HG03469 (cell line): Measurements from ENCODE around the gene BTBD16.

ENCODE experiments used
- ATAC-seq: cut with Tn5 transposase; IDR thresholded peaks from one replicate; pipeline ENCODE4 v1.9.1; 2021; ENCODE audit warnings: mild to moderate bottlenecking, moderate library complexity, moderate number of reproducible peaks; ENCODE audit not compliant: unreplicated experiment

BTBD16 gene

DNA sequence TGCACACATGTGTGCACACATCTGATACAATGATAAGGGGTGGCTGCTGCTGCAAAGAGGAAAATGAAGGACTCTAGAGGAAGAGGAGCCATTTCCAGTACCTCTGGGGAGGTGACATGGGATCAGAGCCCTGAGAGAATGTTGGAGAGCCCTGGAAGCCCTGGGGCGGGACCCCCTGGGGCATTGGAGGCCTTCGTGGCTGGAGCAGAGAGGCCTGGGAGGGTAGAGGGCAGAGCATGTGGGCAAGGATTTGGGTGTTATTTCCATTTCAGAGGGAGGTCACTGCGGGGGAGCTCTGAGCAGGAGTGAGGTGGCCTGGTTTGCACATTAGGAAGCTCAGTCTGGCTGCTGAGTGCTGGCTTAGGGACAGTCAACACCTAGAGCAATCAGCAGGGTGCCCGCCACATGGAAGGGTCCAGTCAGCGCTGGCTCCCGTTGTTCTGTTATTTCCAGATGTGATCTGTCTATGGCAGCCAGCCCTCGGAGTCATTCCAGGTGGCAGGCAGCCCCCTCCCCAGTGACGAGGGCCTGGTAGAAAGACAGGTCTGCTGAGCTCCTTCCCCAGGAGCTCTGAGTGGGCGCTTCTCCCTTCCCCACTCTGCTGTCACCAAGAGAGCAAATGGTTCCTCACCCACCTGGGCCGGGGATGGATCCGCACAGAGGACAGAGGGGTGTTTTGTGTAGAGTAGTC is 24.1 kb upstream of the BTBD16 start:
- no peak for ATAC-seq

DNA sequence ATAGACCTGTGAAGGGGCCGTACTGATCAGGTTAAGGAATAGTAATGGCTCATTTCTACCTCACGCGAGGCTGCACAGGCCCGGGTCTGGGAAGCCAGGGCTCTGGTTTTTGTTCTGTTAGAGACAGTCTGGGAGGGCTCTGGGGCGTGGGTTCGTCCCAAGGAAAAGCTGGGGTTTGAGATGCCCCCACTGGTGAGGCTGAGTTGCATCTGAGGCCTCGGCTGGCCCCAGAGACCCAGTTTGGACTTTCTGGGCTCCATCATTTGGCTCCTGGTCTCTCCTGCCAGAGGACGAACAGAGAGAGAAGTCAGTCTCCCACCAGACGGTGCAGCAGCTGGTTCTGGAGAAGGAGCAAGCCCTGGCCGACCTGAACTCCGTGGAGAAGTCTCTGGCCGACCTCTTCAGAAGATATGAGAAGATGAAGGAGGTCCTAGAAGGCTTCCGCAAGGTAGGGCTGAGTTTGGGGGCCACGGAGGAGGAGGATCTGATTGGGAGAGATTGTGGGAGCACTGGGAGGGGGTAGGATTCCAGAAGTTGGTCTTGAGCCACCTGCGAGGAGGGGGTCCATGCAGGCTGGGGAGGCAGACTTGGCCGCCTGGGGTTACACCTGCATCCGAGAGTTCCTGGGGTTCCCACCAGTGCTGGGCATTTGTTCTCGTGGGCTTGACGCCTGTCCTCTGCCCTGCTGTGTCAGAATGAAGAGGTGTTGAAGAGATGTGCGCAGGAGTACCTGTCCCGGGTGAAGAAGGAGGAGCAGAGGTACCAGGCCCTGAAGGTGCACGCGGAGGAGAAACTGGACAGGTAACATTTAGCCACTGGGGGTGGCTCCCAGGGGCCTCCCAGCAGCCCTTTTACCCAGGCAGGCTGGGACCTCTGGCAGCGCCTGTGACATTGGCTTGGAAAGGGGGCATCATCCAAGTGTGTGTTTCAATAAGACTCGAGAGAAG is 22.5 kb upstream of the BTBD16 start:
- no peak for ATAC-seq

DNA sequence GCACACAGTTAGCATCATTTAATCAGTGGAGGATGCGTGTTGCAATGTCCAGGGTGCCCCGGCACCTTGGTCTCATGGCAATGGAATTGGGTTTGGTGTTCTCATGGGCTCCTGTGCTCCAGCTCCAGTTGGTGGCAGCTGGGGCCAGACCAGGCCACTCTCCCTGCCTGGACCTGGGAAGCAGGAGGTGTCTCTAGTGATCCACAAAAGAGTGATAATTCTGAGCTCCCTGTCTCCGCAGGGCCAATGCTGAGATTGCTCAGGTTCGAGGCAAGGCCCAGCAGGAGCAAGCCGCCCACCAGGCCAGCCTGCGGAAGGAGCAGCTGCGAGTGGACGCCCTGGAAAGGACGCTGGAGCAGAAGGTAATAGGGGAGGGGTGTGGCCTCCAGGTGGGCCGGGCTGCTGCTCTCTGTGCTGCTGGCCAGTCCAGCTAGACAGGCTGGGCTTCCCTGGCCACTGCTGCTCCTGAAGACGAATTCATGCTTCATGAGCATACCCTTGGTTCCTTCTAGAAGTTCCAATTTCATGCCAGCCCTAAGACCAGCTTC is 21.7 kb upstream of the BTBD16 start:
- no peak for ATAC-seq

DNA sequence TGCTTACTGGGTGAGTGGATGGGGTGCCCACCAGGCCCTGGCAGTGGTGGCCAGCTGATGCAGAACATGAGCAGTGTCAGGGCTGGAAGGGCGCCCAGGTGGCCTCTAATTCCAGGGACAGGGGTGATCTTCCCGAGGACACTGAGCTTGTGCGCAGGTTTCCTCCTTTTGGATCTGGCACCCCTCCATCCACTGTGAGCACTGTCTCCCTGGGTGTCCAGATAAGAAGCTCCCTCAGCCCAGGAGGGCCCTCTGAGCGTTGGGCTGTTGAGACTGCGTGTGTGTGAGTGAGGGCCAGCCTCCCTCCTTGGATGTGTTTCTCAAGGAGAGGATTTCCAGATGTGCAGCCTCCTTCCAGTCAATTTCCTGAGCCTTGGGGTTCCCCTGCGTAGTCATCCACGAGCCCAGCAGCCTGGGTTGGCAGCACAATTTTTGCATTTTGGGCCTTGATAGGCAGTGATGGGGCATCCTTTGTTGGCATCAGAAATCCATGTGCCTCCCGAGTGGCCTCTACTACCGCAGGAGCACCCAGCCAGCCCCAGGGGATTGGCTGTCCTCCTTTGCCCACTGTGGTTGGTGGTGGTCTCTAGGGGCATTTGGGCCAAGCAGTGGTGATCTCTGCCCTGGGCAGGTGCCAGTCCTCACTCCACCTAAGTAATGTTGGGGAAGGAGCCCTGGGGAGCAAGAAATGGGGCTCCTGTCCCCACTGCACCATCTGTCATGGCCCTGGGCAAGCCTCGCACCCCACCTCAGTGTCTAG is 20.9 kb upstream of the BTBD16 start:
- no peak for ATAC-seq

DNA sequence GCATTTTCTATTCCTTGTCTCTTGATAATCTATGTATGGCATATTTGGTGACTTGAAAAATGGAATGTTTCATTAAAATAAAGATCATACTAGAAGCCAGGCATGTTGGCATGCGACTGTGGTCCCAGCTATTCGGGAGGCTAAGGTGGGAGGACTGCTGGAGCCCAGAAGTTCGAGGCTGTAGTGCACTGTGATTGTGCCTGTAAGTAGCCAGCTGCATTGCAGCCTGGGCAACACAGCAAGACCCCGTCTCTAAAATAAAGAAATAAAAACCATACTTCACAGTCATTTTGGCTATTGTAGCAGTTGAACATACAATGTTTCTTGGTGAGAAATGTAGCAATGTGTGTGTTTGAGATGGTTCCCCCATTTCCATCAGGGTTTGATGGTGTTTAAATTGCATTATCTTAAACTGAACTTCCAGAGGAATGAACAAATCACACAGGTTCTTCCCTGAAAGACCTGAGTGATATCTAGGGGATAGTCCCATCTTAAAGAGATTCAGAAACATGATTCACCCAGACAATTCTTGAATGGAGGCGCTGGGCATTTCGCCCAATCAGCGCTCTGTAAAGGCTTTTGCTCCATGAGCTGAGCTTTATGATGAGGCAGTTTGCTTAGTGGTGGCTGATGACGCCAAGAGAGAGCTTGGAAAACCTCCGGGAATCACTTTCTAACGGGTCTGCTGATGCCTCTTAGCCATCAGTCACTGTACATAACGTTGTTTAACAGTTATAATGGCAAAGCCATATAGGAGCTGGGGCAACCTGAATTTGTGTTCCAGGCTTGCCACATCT is 19.4 kb upstream of the BTBD16 start:
- ATAC-seq: no peak

DNA sequence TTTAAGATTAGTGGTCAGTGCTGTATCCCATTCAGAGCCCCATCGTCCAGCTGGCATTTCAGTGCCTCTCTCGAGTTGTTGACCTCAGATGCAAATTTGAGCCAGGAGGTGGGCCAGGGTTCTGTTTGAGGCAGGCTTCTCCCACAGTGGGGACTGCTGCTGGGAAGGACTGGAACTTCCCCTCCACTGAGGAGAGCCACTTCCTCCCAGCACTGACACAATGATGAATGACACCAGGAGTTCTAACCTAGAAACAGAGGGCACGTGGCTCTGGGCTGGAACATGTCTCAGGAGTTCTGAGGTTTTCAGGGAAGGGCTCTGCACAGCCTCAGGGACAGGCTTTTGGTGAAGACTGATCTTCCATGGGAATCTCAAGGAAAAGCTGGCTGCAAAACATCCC is 18.3 kb upstream of the BTBD16 start:
- ATAC-seq: no peak

DNA sequence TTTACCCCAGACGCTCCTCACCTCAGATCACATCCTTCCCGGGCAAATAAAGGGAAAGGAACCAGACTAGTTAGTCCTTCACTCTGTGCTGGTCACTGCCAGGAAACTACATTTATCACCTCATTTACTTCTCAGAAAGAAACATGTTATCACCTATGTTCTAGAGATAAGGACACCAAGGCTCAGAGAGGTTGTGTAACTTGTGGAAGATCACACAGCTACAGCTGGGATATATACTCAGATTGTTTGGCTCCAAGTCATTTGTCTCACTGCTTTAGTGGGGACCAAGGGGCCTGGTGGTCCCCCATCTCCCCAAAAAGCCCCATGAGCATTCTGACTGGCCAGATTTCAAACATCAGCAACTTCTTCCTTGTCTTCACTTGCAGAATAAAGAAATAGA is 17.5 kb upstream of the BTBD16 start:
- no peak for ATAC-seq

DNA sequence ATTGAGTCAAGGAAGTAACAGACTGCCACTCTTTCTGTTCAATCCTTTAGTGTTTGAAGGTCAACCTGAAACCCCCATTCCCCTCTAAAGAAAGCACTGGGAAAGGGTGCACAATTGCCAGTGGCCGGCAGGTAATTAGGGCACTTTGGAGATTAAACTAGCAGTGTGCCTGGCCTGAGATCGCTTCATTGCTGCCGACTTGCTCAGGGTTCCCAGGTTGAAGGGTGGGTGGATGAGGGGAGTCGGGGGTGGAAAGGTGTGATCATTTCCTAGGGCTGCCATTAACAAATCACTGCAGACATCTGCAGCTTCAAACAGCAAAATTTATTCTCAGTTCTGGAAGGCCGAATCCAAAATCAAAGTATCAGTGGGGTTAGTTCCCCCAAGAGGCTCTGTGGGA is 16.3 kb upstream of the BTBD16 start:
- no peak for ATAC-seq

DNA sequence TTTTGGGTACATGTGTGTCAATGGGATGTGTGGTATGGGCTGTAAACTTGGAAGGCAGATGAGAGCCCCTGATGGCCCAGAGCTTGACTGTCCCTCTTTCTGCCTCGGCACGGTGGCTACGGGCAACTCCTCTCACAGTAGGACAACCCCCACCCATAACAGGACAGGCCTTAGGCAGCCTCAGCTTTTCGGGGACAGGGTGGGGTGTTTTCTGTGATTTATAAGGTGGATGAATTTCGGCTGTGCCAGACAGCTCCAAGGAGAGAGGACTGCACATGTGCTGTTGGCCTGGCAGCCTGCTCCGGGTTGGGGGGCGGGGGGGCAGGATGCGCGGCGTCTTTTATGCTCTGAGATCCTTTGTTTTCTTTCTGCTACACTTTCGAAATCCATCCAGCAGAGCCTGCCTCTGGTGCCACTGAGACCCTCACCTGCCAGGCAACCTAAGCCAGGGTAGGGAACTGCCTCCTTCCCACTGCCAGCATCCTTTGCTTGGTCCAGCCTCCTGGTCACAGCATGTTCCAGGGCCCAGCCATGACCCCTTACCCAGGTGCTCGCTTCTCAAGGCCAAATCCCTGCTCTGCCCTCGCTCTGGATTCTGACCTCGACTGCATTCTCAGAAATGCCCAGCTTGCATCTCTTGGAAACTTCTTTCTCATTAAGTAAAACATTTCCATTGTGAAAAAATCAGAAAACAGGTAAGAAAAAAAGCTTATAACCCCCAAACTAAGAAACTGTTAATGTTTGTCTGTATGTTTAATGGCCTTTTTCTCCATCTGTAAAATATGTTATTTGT is 15.4 kb upstream of the BTBD16 start:
- ATAC-seq: no peak

DNA sequence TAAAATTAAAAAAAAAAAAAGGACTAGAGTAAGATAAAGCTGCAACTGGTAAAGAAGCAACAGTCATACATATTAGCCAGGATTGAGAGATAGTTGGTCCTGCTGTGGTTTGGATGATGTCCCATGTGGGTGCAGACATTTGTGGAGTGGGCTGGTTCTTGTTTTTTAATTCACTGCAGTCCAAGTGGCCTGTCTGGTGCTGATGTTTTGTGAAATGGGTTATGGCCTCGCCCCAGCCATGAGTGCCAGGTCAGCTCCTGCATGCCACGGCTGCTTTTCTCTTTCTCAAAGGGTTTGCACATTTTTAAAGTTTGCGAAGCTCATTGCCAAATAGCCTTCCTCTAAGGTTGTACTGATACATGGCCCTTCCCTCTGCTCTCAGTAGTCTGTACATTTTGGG is 14.1 kb upstream of the BTBD16 start:
- ATAC-seq: no peak

DNA sequence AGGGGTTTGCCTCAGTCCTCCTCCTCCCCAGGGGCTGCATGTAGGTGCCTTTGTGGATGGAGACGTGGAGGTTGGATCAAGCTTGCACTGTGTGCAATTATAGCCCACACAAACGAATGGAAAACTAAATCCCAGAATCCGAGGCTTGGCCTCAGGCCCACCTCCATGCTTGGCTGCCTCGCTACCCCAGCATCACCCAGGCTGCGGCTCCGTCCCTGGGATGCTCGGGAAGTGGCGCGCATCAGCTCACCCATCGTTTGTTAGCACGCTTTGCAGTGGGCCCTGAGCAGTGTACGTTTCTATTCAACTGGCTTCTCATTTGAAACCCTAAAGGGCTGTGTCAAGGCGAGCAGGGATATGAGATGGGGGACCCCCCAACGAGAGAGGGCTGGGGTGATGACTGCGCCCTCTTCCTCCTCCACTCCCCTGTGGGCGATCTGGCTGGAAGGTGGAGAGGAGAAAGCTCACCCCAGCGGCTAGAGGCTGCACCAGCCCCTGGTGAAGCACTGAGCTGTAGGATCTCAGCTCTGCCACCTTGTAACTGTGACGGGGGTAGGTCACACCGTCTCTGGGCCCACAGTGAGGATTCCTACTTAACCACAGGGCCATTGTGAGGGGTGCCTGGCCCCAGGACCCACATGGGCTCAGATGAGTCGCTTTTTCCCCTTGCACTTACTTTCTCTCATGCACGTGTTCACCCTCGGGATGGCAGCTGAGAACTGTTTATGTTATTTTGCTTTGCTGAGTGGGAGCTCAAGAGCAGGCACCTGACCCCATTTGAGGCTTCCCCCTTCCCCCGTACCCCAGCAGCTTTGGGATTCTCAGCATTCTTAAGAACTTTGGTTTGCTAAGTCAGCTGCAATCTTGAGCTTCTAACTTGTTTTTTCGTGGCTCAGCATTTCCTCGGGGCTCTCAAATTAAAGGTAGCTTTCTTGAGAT is 12.7 kb upstream of the BTBD16 start:
- no peak for ATAC-seq

DNA sequence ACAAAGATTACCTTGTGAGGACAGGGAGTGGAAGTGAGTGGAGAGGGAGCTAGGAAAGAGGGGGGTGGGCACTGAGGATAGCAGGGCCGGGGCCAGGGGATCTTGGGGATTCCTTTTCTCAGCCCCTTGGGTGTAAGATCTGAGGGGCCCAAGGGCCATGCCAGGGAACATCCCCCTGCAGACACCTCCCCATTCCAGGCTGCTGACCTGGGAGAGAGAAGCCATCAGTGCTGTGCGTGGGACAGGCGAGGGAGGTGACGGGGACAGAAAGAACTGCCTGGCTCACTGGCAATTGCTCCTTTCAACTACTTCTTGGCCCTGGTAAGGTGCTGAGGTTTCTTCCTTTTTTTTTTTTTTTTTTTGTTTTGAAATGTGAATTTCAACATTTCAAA is 12.0 kb upstream of the BTBD16 start:
- no peak for ATAC-seq

DNA sequence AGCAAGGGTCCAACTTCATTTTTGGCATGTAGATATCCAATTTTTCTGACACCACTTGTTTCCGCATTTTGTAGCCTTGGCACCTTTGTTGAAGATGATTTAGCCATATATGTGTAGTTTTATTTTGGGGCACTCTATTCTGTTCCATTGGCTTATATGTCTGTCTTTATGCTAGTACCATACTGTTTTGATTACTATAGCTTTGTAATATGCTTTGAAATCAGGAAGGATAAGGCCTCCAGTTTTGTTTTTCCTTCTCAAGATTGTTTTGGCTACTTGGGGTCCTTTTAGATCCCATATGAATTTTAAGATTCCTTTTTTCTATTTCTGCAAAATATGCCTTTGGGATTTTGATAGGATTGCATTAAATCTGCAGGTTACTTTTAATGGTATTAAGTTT is 9.5 kb upstream of the BTBD16 start:
- no peak for ATAC-seq

DNA sequence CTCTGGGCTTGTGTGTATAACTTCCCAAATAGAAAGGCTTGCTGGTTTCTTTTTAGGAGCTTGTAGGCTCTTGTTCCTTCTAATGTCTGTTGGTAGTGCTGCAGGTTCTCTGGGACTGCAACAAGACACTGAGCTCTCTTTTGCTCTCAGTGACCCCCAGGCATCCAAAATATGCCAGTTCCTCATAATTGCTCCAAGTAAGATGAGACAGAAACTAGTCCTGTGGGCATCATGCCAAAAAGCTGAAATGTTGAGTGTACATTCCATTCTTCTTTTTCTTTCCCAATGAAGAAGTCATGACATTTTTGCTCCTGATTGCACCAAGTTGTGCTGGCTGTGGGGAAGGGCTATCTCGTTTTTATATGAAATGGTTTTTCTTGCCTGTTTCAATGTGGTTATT is 7.1 kb upstream of the BTBD16 start:
- ATAC-seq: no peak

DNA sequence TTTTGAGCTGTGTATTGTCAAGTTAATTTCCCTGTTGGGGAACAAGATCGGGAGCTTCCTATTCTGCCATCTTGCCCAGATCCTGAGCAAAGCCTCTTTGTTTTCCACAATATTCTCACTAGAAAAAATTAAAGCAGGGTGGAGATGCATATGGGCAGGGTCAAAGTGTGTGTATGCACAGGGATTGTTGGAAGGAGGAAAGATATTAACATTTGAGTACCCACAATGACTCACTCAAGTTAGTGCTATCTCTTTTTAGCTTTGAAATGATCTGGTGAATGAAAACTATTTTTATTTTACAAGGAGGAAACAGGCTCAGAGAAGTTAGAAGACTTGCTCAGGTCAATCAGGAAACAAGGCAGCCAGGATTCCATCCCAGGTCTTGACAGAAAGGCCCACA is 6.7 kb upstream of the BTBD16 start:
- no peak for ATAC-seq

DNA sequence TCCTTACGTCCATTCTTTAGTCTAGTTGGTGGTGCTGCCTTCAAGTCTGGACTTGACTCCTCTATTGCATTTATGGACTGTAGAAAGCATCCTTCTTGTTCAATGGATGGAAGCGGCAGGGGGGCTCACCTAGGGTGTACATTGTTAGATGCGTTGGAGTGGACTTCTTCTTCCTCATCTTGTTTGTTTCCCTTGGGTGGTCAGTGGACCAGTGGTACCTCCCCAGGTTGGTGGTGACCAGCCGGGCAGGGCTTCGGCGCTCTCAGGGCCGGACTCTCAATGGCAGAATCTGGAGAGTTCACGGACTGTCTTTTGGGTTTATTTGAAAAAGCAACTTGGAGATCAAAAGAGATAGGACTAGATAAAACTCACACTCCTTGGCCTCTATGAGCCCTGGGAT is 6.2 kb upstream of the BTBD16 start:
- ATAC-seq: no peak

DNA sequence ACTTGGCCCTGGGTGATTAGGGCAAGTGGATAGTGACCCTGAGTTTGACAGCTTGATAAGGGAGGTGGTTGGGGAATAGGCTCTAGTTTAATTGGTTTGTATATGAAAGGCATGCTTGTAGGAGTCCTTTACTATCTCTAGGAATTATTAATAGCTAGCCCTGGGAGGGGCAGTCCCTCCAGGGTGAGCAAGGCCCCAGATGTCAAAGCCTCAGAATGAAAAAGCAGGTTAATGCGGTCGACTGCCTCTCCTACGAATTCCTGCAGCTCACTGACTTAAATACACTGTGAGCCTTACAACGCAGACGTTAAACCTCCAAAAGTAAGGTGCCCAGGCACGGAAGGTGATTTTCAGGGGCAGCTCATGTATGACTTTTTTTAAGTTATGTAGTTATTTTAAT is 5.2 kb upstream of the BTBD16 start:
- ATAC-seq: no peak

DNA sequence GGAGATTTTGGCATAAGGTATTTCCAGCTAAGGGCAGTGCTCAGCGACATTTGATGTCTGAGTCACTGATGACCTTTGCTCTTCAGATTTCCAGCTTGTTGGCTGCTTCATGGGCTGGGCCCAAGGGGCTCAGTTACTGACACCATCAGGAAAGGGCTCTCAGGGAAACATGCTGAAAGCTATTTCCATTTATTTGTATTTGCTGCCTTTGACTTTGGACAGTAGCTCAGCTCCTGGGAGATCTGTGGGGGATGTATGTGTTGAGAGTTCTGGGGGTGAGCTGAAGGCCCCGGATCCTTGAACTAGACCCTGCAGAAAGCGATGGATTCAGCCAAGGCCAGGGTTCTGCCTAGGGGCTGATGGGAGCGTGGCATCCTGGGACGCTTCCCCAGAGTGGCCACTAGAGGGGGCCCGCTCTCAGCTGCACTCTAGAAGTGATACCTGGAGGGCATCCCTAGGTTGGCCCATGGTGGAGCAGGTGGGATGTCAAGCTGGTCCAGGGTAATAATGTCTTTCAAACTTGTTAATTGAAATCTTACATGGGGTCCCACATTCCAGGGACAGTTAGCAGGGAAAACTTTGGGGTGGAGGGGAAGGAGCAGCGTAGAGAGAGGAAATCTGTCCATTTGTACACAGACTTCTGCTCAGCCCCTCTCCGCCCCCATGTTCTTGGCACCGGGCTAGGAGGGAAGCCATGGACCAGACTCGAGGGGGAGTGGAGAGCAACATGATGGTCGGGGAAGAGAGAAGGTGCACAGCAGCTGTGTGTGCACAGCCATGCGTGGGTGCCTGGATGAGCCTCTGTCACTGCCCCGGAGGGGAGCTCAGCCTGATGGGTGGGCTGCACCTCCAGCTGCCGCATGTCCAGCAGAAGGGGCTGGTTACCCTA is 3.0 kb upstream of the BTBD16 start:
- peak; percentile 72 for ATAC-seq
